HepG2 (cell line): ENCODE measurements around the gene ZNF530. TPM values are rescaled to one million over a fixed set of nuclear protein-coding genes. Genes with fewer than 3 reads are reported as not detected.

Experiments used
- ADNP ChIP-seq: sonication (generic); formaldehyde crosslinking; IDR thresholded peaks from 2 replicates; pipeline ENCODE4 v1.4.0; 2020; ENCODE audit warnings: missing genetic modification reagents
- CENPT ChIP-seq: sonication (generic); formaldehyde crosslinking; IDR thresholded peaks from 2 replicates; pipeline ENCODE4 v1.8.0; 2022; ENCODE audit warnings: low read depth, mild to moderate bottlenecking, moderate library complexity, missing genetic modification reagents
- E2F2 ChIP-seq: sonication (generic); formaldehyde crosslinking; IDR thresholded peaks from 2 replicates; pipeline ENCODE4 v1.4.0; 2020; ENCODE audit warnings: missing genetic modification reagents, borderline replicate concordance
- ELF4 ChIP-seq: sonication (generic); formaldehyde crosslinking; IDR thresholded peaks from 2 replicates; pipeline ENCODE4 v1.5.0; 2020; ENCODE audit warnings: missing genetic modification reagents, mild to moderate bottlenecking, moderate library complexity, borderline replicate concordance
- HMGXB4 ChIP-seq, 2 experiments: sonication (generic) in 1 of 2; formaldehyde crosslinking in 1 of 2; IDR thresholded peaks; 2 replicates each; pipeline versions ENCODE4 v1.4.0 to v1.6.1; 2018 to 2020; ENCODE audit warnings: missing genetic modification reagents in 2 of 2, borderline replicate concordance in 1 of 2, low read depth in 1 of 2, mild to moderate bottlenecking in 1 of 2, missing biosample characterization in 1 of 2
- HNRNPLL ChIP-seq: fragments of 200-400 bp; formaldehyde crosslinking; IDR thresholded peaks from 2 replicates; pipeline ENCODE4 v1.6.1; 2017; ENCODE audit warnings: mild to moderate bottlenecking, low read depth, low read length; ENCODE audit not compliant: poor library complexity, severe bottlenecking
- HOXA5 ChIP-seq: sonication (generic); formaldehyde crosslinking; IDR thresholded peaks from 2 replicates; pipeline ENCODE4 v1.4.0; 2020; ENCODE audit warnings: missing genetic modification reagents
- KDM2A ChIP-seq: sonication (generic); formaldehyde crosslinking; IDR thresholded peaks from 2 replicates; pipeline ENCODE4 v1.4.0; 2020; ENCODE audit warnings: low read depth, missing genetic modification reagents, borderline replicate concordance
- NFYB ChIP-seq: sonication (generic); formaldehyde crosslinking; IDR thresholded peaks from 2 replicates; pipeline ENCODE4 v1.4.0; 2020; ENCODE audit warnings: missing genetic modification reagents
- NR0B2 ChIP-seq: sonication (generic); formaldehyde crosslinking; IDR thresholded peaks from 2 replicates; pipeline ENCODE4 v1.4.0; 2020; ENCODE audit warnings: mild to moderate bottlenecking, missing genetic modification reagents
- PCBP2 ChIP-seq: fragments of 200-400 bp; formaldehyde crosslinking; optimal IDR thresholded peaks from 2 replicates; pipeline ENCODE3; 2018; ENCODE audit warnings: low read length, low read depth; ENCODE audit not compliant: poor library complexity, severe bottlenecking
- PHF20 ChIP-seq: sonication (generic); formaldehyde crosslinking; IDR thresholded peaks from 2 replicates; pipeline ENCODE4 v1.5.0; 2020; ENCODE audit warnings: mild to moderate bottlenecking, missing genetic modification reagents
- RARG ChIP-seq: sonication (generic); formaldehyde crosslinking; IDR thresholded peaks from 2 replicates; pipeline ENCODE4 v1.4.0; 2020; ENCODE audit warnings: low read depth, mild to moderate bottlenecking, missing genetic modification reagents
- SALL1 ChIP-seq: sonication (generic); formaldehyde crosslinking; IDR thresholded peaks from 2 replicates; pipeline ENCODE4 v1.8.0; 2022; ENCODE audit warnings: mild to moderate bottlenecking, missing genetic modification reagents
- SPEN ChIP-seq: sonication (generic); formaldehyde crosslinking; IDR thresholded peaks from 2 replicates; pipeline ENCODE4 v1.5.1; 2020; ENCODE audit warnings: low read depth, mild to moderate bottlenecking, missing genetic modification reagents
- TCF12 ChIP-seq, 2 experiments: fragments of 450-650 bp in 1 of 2; sonication (generic) in 1 of 2; formaldehyde crosslinking in 1 of 2; IDR thresholded peaks; 2 replicates each; pipeline versions ENCODE4 v1.6.1 to v1.8.0; 2017 to 2022; ENCODE audit warnings: antibody characterized with exemption in 1 of 2, mild to moderate bottlenecking in 1 of 2, missing genetic modification reagents in 1 of 2, moderate library complexity in 1 of 2
- TSC22D2 ChIP-seq: sonication (generic); formaldehyde crosslinking; IDR thresholded peaks from 2 replicates; pipeline ENCODE4 v1.5.1; 2020; ENCODE audit warnings: missing genetic modification reagents, mild to moderate bottlenecking, borderline replicate concordance
- ZBTB8A ChIP-seq: sonication (generic); formaldehyde crosslinking; IDR thresholded peaks from 2 replicates; pipeline ENCODE4 v1.4.0; 2020; ENCODE audit warnings: mild to moderate bottlenecking, low read depth, missing genetic modification reagents, borderline replicate concordance
- ZMYM4 ChIP-seq: sonication (generic); formaldehyde crosslinking; IDR thresholded peaks from 2 replicates; pipeline ENCODE4 v1.8.1; 2023; ENCODE audit warnings: mild to moderate bottlenecking, missing genetic modification reagents
- ZNF44 ChIP-seq: sonication (generic); formaldehyde crosslinking; IDR thresholded peaks from 2 replicates; pipeline ENCODE4 v1.5.1; 2020; ENCODE audit warnings: mild to moderate bottlenecking, missing genetic modification reagents
- ZNF784 ChIP-seq: sonication (generic); formaldehyde crosslinking; IDR thresholded peaks from 2 replicates; pipeline ENCODE4 v1.5.1; 2020; ENCODE audit warnings: missing genetic modification reagents, mild to moderate bottlenecking, borderline replicate concordance
- ZNF788 ChIP-seq: sonication (generic); formaldehyde crosslinking; IDR thresholded peaks from 2 replicates; pipeline ENCODE4 v1.5.0; 2020; ENCODE audit warnings: mild to moderate bottlenecking, missing genetic modification reagents, borderline replicate concordance
- ZNF790 ChIP-seq: sonication (generic); formaldehyde crosslinking; IDR thresholded peaks from 2 replicates; pipeline ENCODE4 v1.8.0; 2022; ENCODE audit warnings: missing genetic modification reagents, mild to moderate bottlenecking, borderline replicate concordance
- polyA plus RNA-seq, 8 experiments: library from polyadenylated mRNA; depleted of rRNA in 3 of 8; stranded (reverse) in 7 of 8; unstranded in 1 of 8; fragments of >200 nt; fragmentation: Illumina TruSeq in 4 of 8; extraction: Trizol in 4 of 8; gene quantifications; 2 replicates each; pipeline versions ENCODE4 v1.2.1 to v1.2.3, GENCODE V29; 2011 to 2016; ENCODE audit warnings: low read depth in 4 of 8, missing spikeins in 1 of 8, mixed read lengths in 1 of 8; ENCODE audit not compliant: insufficient read depth in 1 of 8
- total RNA-seq, 5 experiments: library from RNA; depleted of rRNA; stranded (reverse); fragments of >200 nt; fragmentation: Illumina TruSeq; extraction: Trizol; gene quantifications; 2 replicates each; pipeline ENCODE4 v1.2.3, GENCODE V29; 2016; ENCODE audit warnings: low read depth in 1 of 5

The ZNF530 gene
- total and polyA plus RNA-seq, 2 of the 13 experiments (the other 11 are each of a cell fraction or from before 2014, with no cell fraction given), result 1.1 to 7.8 TPM

- TF ChIP-seq HNRNPLL (peak; percentile 52), PCBP2 (no peak), NFYB (CRISPR knock-in tag) (peak; percentile 59), TCF12 (IDR thresholded peaks at IDR 0.05) (no peak), TCF12 (CRISPR knock-in tag; IDR thresholded peaks at IDR 0.05) (no peak), HMGXB4 (CRISPR knock-in tag; IDR thresholded peaks at IDR 0.05; ENCODE audit: borderline replicate concordance in 1 of 2, low read depth in 1 of 2) (peak; percentile 76), ELF4 (CRISPR knock-in tag) (0 out of 2 replicates have a peak, but pooled peaks have one; percentile 44), CENPT (CRISPR knock-in tag) (no peak), RARG (CRISPR knock-in tag) (0 out of 2 replicates have a peak, but pooled peaks have one; percentile 85), ZBTB8A (CRISPR knock-in tag) (no peak; the same call in 1 of the 2 replicates), E2F2 (CRISPR knock-in tag) (peak; percentile 51; the same call in 1 of the 2 replicates), ZNF790 (no peak), ZNF788 (CRISPR knock-in tag) (peak; percentile 60; the same call in 1 of the 2 replicates), ZMYM4 (CRISPR knock-in tag) (peak; percentile 54), SALL1 (CRISPR knock-in tag) (peak; percentile 59), SPEN (CRISPR knock-in tag) (peak; percentile 85), ZNF44 (CRISPR knock-in tag) (0 out of 2 replicates have a peak, but pooled peaks have one; percentile 26), NR0B2 (CRISPR knock-in tag) (0 out of 2 replicates have a peak, but pooled peaks have one; percentile 45), TSC22D2 (CRISPR knock-in tag) (peak; percentile 37; the same call in 1 of the 2 replicates), KDM2A (CRISPR knock-in tag) (peak; percentile 84; the same call in 1 of the 2 replicates), ADNP (CRISPR knock-in tag) (no peak), HOXA5 (CRISPR knock-in tag) (0 out of 2 replicates have a peak, but pooled peaks have one; percentile 65), PHF20 (CRISPR knock-in tag) (peak; percentile 75; the same call in 1 of the 2 replicates), ZNF784 (CRISPR knock-in tag) (peak; percentile 74)
Observed at GRCh38 chr19:57613941-57614743, 14.5 kb downstream of the ZNF530 start, which contains the start of gene ZNF134 (continued).
